ENCODE data around the gene TEX38. TPM values are rescaled to one million over a fixed set of nuclear protein-coding genes. Genes with fewer than 3 reads are reported as not detected.

The TEX38 gene
- total and polyA plus RNA-seq, 2 of the 13 experiments (the other 11 are each of a cell fraction or from before 2014, with no cell fraction given) = 0.18 TPM; not detected in 1

DNA sequence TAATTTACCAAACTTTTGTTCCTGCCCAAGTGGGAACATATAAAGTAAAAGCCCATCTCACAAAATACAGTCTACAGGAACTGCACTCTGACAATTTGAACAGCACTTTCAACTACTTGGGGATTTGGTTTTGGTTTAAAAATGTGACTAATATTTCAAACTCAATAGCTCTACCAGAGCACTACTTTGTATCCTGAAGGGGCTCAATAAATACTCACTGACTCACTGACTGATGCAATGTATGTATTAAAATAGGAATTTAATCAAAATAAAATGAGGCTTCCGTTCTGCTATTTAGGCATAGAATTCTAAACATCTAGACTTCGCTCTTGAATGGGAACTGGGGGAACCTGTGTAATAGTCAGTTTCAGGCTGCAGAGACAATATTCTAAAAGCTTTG lies 25.4 kb downstream of the TEX38 start:
- no peak for ATAC-seq
- intact Hi-C loops (cut with micrococcal nuclease; ENCODE audit: unreplicated experiment) (no loop called here), in situ Hi-C loops (cut with HindIII; ENCODE audit: extremely low pct_ligation_motif_present, low pct_unique_long_range_greater_than_20kb) (no loop called here)
- Histone ChIP-seq H3K79me2 (ENCODE audit: insufficient read depth, low read length) (no peaks in the 10 kb centered on the region), H3K9me3 (ENCODE audit: low read length) (no peaks in the 10 kb centered on the region), H3K4me2 (ENCODE audit: low read depth, low read length) (no peak overlapping the region), H3K4me1 (ENCODE audit: insufficient read depth, low read length) (0 out of 2 replicates have a peak, but pooled peaks cover 11% of the 10 kb centered on the region), H3K36me3 (replicated peaks in 1 of 2; ENCODE audit: control insufficient read depth in 1 of 2, insufficient read depth in 2 of 2, low read length in 2 of 2) (peaks cover 10 to 46% of the 10 kb centered on the region in 2 experiments), H3K27me3 (ENCODE audit: control insufficient read depth in 1 of 2, insufficient read depth in 2 of 2, low read length in 2 of 2) (no peaks in the 10 kb centered on the region), H4K20me1 (ENCODE audit: insufficient read depth, low read length) (no peaks in the 10 kb centered on the region), H3K9ac (ENCODE audit: insufficient read depth, low read depth, low read length) (no peak overlapping the region), H3K4me3 (replicated peaks in 1 of 3; ENCODE audit: insufficient read depth in 1 of 3, low read depth in 2 of 3, low read length in 3 of 3) (no peak overlapping the region), H3K27ac (ENCODE audit: extremely low read length, insufficient read depth, low read length) (no peak overlapping the region), H2AFZ (ENCODE audit: low read length) (no peak overlapping the region)
- POLR2A ChIA-PET = no interaction called here
- no peak for TF ChIP-seq NPAS2 (CRISPR knock-in tag; IDR thresholded peaks at IDR 0.05; ENCODE audit: borderline replicate concordance)
- TF ChIP-seq RAD21 (CRISPR knock-in tag; IDR thresholded peaks at IDR 0.05) = no peak
- WGBS (ENCODE audit: low lambda C conversion rate) = 98% methylated on average over 2 of the region's 2 CpGs
- no TSS peak for BruUV-seq (replicated peaks)
- DNase-seq (ENCODE audit: low spot score) = no peak
- no peak for FAIRE-seq
- CTCF ChIA-PET (ENCODE audit: low intra/inter-chr PET ratio, low total read pairs) = no interaction called here

DNA sequence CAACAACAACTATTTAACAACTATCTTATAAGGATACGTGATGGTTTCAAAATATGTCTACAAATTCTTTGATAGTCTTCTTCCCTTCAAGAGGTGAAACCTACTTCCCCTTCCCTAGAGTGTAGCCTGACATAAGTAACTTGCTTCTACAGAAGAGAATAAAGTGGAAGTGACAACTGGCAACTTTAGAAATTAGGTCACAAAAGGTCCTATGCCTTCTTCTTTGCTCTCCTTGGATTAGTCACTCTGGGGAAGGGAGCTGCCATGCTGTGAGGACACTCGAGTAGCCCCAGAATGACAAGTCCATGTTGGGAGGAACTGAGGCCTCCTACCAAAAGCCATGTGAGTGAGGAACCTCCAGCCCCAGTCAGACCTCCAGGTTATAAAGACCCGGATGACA lies 28.0 kb downstream of the TEX38 start:
- no peak for FAIRE-seq
- POLR2A ChIA-PET = no interaction called here
- H4K20me1 ChIP-seq (ENCODE audit: insufficient read depth, low read length) = no peaks in the 10 kb centered on the region
- no peaks in the 10 kb centered on the region for H3K79me2 ChIP-seq (ENCODE audit: insufficient read depth, low read length)
- intact Hi-C loops (cut with micrococcal nuclease; ENCODE audit: unreplicated experiment) (no loop called here), in situ Hi-C loops (cut with HindIII; ENCODE audit: extremely low pct_ligation_motif_present, low pct_unique_long_range_greater_than_20kb) (no loop called here)
- 63% methylated on average over 3 of the region's 3 CpGs for WGBS (ENCODE audit: low lambda C conversion rate)
- no peaks in the 10 kb centered on the region for H3K27me3 ChIP-seq (ENCODE audit: control insufficient read depth in 1 of 2, insufficient read depth in 2 of 2, low read length in 2 of 2)
- H3K36me3 ChIP-seq (replicated peaks in 1 of 2; ENCODE audit: control insufficient read depth in 1 of 2, insufficient read depth in 2 of 2, low read length in 2 of 2) = peaks cover 15 to 57% of the 10 kb centered on the region in 2 experiments
- H3K9ac ChIP-seq (ENCODE audit: insufficient read depth, low read depth, low read length) = no peak overlapping the region
- ATAC-seq = no peak
- H3K27ac ChIP-seq (ENCODE audit: extremely low read length, insufficient read depth, low read length) = no peak overlapping the region
- H2AFZ ChIP-seq (ENCODE audit: low read length) = no peak overlapping the region
- no peaks in the 10 kb centered on the region for H3K4me1 ChIP-seq (ENCODE audit: insufficient read depth, low read length)
- BruUV-seq (replicated peaks) = no TSS peak
- no peak overlapping the region for H3K4me2 ChIP-seq (ENCODE audit: low read depth, low read length)
- H3K9me3 ChIP-seq (ENCODE audit: low read length) = no peaks in the 10 kb centered on the region
- CTCF ChIA-PET (ENCODE audit: low intra/inter-chr PET ratio, low total read pairs) = interaction anchor here (0.6 kb wide), 1 partner anchor 475 kb away, joined by 3 read pairs; no protein-coding TSS in a partner anchor
- TF ChIP-seq PHF5A (CRISPR knock-in tag; IDR thresholded peaks at IDR 0.05; ENCODE audit: low read depth, unreplicated experiment) (no peak), ZNF251 (CRISPR knock-in tag; IDR thresholded peaks at IDR 0.05) (no peak), XRCC5 (optimal IDR thresholded peaks at IDR 0.05; ENCODE audit: low read length) (no peak)
- no peak overlapping the region for H3K4me3 ChIP-seq (replicated peaks in 1 of 3; ENCODE audit: insufficient read depth in 1 of 3, low read depth in 2 of 3, low read length in 3 of 3)
- no peak for DNase-seq (ENCODE audit: low spot score)
